Measurements from ENCODE around the gene KPNA5. TPM values are rescaled to one million over a fixed set of nuclear protein-coding genes. Genes with fewer than 3 reads are reported as not detected.
"Not testable (repeated sequence)": the region's sequence is repeated elsewhere in the genome, so short reads cannot be mapped to it uniquely, and the experiment has no call there.

The KPNA5 gene
- total and polyA plus RNA-seq, 7 donors: 0.60 to 22.4 (median 13.0) TPM

DNA sequence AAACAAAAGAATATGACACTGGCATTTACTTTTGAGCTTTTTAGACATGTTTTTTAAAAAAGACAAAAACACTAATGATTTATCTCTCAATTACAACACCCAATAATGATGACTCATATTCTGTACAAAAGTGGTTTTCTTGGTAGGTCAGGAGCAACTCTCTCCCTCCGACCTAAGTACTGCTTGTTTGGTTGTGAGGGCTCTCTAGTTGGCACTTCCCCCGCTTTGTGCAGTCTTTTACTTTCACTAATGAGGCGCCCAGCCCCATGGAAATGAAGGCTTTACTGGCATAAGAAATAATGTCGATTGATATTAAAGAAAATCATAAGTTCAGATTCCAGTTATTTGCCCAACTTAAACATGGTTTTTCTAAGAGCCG lies 1.3 kb downstream of the KPNA5 start:
- Histone ChIP-seq H3K36me3 (no peaks in the 10 kb centered on the region), H3K27ac (peak overlapping the region in 3 of 4 donors; percentile 89 to 93 (median 90)), H3K27me3 (no peaks in the 10 kb centered on the region), H3K4me3 (peak overlapping the region in 2 of 4 donors; percentile 72 to 92), H3K9me3 (no peaks in the 10 kb centered on the region), H3K4me1 (peaks cover 0 to 24% (median 15%) of the 10 kb centered on the region in 4 donors)
- no peak for DNase-seq
- intact Hi-C loops (cut with DNase I): no loop called here
- 30 to 65% methylated on average over 5 of the region's 5 CpGs for WGBS, 2 donors
- TF ChIP-seq POLR2A (IDR thresholded peaks at IDR 0.05) (no peak), POLR2AphosphoS5 (IDR thresholded peaks at IDR 0.05) (no peak)
- TF ChIP-seq, protein P1, sequence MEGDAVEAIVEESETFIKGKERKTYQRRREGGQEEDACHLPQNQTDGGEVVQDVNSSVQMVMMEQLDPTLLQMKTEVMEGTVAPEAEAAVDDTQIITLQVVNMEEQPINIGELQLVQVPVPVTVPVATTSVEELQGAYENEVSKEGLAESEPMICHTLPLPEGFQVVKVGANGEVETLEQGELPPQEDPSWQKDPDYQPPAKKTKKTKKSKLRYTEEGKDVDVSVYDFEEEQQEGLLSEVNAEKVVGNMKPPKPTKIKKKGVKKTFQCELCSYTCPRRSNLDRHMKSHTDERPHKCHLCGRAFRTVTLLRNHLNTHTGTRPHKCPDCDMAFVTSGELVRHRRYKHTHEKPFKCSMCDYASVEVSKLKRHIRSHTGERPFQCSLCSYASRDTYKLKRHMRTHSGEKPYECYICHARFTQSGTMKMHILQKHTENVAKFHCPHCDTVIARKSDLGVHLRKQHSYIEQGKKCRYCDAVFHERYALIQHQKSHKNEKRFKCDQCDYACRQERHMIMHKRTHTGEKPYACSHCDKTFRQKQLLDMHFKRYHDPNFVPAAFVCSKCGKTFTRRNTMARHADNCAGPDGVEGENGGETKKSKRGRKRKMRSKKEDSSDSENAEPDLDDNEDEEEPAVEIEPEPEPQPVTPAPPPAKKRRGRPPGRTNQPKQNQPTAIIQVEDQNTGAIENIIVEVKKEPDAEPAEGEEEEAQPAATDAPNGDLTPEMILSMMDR (IDR thresholded peaks at IDR 0.05): no peak

DNA sequence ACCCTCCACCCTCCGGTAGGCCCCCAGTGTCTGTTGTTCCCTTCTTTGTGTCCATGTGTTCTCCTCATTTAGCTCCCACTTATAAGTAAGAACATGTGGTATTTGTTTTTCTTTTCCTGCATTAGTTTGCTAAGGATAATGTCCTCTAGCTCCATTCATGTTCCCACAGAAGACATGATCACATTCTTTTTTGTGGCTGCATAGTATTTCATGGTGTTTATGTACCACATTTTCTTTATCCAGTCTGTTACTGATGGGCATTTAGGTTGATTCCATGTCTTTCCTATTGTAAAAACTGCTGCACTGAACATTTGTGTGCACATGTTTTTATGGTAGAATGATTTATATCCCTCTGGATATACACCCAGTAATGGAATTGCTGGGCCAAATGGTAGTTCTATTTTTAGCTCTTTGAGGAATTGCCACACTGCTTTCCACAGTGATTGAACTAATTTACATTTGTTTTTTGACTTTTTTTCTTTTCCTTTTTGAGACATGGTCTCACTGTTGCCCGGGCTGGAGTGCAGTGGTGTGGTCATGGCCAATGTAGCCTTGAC lies 4.5 kb downstream of the KPNA5 start:
- intact Hi-C loops (cut with DNase I): no loop called here
- Histone ChIP-seq H3K4me3 (no peak overlapping the region), H3K4me1 (peaks cover 0 to 27% (median 20%) of the 10 kb centered on the region in 4 donors), H3K27ac (no peak overlapping the region), H3K27me3 (no peaks in the 10 kb centered on the region), H3K9me3 (no peaks in the 10 kb centered on the region), H3K36me3 (peaks cover 0 to 4% (median 0%) of the 10 kb centered on the region in 4 donors)
- 96 to 97% methylated on average over 2 of the region's 2 CpGs for WGBS, 2 donors
- no peak for TF ChIP-seq POLR2A (IDR thresholded peaks at IDR 0.05)
- TF ChIP-seq EP300 (IDR thresholded peaks at IDR 0.05): no peak
- no peak for TF ChIP-seq POLR2AphosphoS5 (IDR thresholded peaks at IDR 0.05)
- TF ChIP-seq, protein P1 (IDR thresholded peaks at IDR 0.05): no peak
- no peak for DNase-seq

DNA sequence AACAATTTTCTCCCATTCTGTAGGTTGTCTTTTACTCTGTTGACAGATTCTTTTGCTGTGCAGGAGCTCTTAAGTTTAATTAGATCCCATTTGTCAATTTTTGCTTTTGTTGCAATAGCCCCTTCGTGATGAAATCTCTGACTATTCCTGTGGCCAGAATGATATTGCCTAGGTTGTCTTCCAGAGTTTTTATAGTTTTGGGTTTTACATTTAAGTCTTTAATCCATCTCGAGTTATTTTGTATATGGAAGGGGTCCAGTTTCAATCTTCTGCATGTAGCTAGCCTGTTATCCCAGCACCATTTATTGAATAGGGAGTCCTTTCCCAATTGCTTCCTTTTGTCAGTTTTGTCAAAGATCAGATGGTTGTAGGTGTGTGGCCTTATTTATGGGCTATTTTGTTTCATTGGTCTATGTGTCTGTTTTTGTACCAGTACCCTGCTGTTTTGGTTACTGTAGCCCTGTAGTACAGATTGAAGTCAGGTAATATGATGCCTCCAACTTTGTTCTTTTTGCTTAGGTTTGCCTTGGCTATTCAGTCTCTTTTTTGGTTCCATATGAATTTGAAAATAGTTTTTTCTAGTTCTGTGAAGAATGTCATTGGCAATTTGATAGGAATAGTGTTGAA lies 5.6 kb downstream of the KPNA5 start:
- H3K27me3 ChIP-seq; H3K4me3 ChIP-seq; H3K9me3 ChIP-seq; intact Hi-C loops (cut with DNase I); DNase-seq; H3K36me3 ChIP-seq; H3K27ac ChIP-seq: not testable (repeated sequence)
- WGBS, 2 donors: 78 to 88% methylated on average over 2 of the region's 2 CpGs
- H3K4me1 ChIP-seq: peaks cover 0 to 27% (median 19%) of the 10 kb centered on the region in 4 donors

DNA sequence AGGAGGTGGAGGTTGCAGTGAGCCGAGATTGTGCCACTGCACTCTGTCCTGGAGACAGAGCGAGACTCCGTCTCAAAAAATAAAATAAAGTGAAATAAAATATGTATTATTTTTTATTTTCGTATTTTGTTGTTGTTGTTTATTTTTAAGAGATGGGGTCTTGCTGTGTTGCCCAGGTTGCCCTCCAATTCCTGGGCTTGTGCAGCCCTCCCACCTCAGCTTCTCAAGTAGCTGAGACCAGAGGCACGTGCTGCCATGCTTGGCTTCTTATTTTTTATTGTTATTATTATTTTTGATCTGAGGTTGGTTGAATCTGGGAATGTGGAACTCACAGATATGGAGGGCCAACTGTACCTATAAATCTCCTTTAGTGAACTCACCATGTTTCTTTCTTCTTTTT lies 10.1 kb downstream of the KPNA5 start:
- intact Hi-C loops (cut with DNase I): no loop called here
- WGBS, 2 donors: 95 to 97% methylated on average over 5 of the region's 5 CpGs
- H3K27me3 ChIP-seq: no peaks in the 10 kb centered on the region
- no peak overlapping the region for H3K4me3 ChIP-seq
- TF ChIP-seq POLR2AphosphoS5 (IDR thresholded peaks at IDR 0.05): no peak
- TF ChIP-seq, protein P1 (IDR thresholded peaks at IDR 0.05): no peak
- no peak for TF ChIP-seq POLR2A (IDR thresholded peaks at IDR 0.05)
- TF ChIP-seq EP300 (IDR thresholded peaks at IDR 0.05): no peak
- no peak for DNase-seq
- peaks cover 0 to 10% (median 2%) of the 10 kb centered on the region in 4 donors for H3K36me3 ChIP-seq
- H3K9me3 ChIP-seq: no peaks in the 10 kb centered on the region
- peaks cover 0 to 13% (median 6%) of the 10 kb centered on the region in 4 donors for H3K4me1 ChIP-seq
- no peak overlapping the region for H3K27ac ChIP-seq

DNA sequence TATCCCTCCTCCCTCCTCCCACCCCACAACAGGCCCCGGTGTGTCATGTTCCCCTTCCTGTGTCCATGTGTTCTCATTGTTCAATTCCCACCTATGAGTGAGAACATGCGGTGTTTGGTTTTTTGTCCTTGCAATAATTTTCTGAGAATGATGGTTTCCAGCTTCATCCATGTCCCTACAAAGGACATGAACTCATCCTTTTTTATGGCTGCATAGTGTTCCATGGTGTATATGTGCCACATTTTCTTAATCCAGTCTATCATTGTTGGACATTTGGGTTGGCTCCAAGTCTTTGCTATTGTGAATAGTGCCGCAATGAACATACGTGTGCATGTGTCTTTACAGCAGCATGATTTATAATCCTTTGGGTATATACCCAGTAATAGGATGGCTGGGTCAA lies 11.9 kb downstream of the KPNA5 start:
- H3K27me3 ChIP-seq; H3K36me3 ChIP-seq; H3K9me3 ChIP-seq; intact Hi-C loops (cut with DNase I); H3K27ac ChIP-seq; DNase-seq; H3K4me3 ChIP-seq: not testable (repeated sequence)
- peaks cover 0 to 11% (median 2%) of the 10 kb centered on the region in 4 donors for H3K4me1 ChIP-seq
- 91 to 99% methylated on average over 3 to 4 of the region's 4 CpGs for WGBS, 2 donors

DNA sequence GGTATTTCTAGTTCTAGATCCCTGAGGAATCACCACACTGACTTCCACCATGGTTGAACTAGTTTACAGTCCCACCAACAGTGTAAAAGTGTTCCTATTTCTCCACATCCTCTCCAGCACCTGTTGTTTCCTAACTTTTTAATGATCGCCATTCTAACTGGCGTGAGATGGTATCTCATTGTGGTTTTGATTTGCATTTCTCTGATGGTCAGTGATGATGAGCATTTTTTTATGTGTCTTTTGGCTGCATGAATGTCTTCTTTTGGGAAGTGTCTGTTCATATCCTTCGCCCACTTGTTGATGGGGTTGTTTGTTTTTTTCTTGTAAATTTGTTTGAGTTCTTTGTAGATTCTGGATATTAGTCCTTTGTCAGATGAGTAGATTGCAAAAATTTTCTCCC lies 12.3 kb downstream of the KPNA5 start:
- 98 to 99% methylated on average over 2 to 3 of the region's 3 CpGs for WGBS, 2 donors
- H3K36me3 ChIP-seq; H3K9me3 ChIP-seq; intact Hi-C loops (cut with DNase I); DNase-seq; H3K27me3 ChIP-seq; H3K4me1 ChIP-seq; H3K27ac ChIP-seq; H3K4me3 ChIP-seq: not testable (repeated sequence)
